GM18502 (cell line): ENCODE measurements around the gene IL20.

ENCODE experiments used
- ATAC-seq: cut with Tn5 transposase; IDR thresholded peaks from one replicate; pipeline ENCODE4 v1.9.1; 2021; ENCODE audit warnings: mild to moderate bottlenecking; ENCODE audit not compliant: unreplicated experiment, poor library complexity

IL20 gene

GRCh38 chr1:206898089-206898914, 32.9 kb downstream of the IL20 start:
- no peak for ATAC-seq

DNA sequence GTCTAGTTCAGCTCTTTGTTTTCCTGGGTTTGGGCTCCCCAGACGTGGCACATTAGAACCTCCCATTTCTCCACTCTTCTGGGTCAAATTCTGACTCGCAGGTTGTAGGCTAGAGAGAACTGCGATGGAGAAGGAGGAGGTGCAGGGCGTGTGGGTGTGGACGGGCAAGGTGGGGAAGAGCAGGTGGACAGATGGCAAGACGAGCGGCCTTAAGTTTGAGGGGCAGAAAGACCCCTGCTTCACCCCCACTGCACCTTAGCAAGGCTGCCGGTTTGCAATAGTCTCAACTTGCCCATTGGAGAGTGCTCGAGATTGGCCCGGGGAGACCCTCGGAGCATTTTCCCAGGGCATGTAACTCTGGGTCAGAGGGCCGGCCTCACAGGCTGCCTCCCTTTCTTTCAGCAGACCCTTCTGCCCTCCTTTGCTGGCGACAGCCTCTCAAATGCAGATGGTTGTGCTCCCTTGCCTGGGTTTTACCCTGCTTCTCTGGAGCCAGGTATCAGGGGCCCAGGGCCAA, 33.5 kb downstream of the IL20 start:
- no peak for ATAC-seq

- ATAC-seq, result no peak
These were observed 34.3 kb downstream of the IL20 start for GRCh38 chr1:206899717-206900116.

DNA sequence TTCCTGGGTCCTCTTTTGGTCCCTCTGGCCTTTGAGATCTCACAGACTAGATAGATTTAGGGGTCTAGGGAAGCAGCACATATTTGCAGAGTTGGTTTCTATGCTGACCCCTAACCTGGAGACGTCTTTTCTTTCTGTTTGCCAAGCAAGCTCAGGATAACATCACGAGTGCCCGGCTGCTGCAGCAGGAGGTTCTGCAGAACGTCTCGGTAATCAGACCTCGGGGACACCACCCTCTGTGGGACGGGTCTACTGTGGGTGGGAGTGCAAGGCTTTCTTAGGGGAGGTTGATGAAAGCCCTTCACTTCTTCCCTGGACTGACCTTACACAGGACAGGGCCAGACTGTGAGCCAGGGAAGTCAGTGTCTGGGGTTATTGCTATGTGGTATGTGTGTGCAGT, 34.7 kb downstream of the IL20 start:
- ATAC-seq, result no peak

DNA sequence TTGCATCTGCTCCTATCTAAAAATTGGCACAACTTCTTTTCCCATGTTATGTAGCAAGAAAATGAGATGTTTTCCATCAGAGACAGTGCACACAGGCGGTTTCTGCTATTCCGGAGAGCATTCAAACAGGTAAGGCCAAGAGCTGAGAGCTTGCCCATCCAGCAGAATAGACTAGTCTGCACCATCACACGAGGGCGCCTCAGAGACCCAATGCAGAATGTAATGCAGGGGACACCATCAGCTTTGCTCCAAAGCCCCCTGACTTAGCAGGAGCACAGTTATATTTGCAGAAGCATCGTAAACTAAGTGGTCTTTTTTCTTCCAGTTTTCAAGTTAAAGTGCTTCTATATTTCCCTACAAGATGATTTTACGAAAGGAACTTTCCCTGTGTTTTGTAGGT, 36.5 kb downstream of the IL20 start:
- ATAC-seq, result no peak

DNA sequence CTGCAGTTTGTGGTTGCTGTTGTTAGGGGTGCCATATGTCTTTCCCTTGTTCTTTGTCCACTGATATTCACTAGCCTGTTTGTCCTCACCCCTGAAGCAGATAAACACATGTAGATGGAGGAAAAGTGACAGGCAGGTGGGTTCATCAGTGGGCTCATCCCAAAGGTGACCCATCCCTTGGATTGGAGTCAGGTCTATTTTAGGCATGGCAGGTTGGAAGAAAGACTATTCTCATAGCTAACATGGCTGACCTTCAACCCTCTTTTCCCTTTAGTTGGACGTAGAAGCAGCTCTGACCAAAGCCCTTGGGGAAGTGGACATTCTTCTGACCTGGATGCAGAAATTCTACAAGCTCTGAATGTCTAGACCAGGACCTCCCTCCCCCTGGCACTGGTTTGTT, 37.3 kb downstream of the IL20 start:
- no peak for ATAC-seq

GRCh38 chr1:206903687-206904086, 38.3 kb downstream of the IL20 start:
- ATAC-seq, result no peak

DNA sequence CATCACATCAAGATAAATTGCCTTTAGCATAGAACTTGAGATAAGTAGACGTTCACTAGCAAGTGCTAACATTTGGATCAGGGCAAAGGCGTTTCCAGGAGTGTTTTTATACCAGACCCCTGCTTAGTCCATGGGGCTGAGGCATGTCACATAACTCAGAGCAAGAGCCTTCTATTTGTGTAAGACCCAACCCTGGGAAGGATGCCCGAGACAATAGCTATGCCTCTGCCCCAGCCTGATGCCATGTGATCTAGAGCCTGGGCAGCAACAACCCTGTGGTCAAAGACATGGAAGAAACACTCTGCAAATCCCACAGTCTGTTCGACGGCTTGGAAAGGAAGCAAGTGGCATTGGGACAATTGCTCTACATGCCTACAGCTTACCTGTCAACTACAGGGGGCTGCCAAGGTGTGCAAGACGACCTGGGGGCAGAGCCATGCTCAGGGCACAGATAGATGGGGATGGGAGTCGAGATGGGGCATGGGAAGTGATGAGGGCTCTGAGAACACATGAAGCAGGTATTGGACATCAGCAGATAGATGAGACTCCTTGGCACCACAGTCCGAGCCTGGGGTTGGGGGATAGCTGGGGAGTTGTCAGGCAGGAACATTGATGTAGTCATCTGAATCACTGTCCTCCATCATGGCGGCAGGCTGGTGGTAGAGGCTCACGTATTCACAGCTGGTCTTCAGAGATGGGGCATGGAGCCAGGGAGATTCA, 39.2 kb downstream of the IL20 start:
- no peak for ATAC-seq

GRCh38 chr1:206905295-206906164, 40.1 kb downstream of the IL20 start:
- ATAC-seq, result peak; percentile 71

GRCh38 chr1:206907304-206907991, 42.0 kb downstream of the IL20 start:
- no peak for ATAC-seq

GRCh38 chr1:206908038-206908437, 42.6 kb downstream of the IL20 start:
- no peak for ATAC-seq

- ATAC-seq, result no peak
These were observed 43.9 kb downstream of the IL20 start for GRCh38 chr1:206909161-206909882.

DNA sequence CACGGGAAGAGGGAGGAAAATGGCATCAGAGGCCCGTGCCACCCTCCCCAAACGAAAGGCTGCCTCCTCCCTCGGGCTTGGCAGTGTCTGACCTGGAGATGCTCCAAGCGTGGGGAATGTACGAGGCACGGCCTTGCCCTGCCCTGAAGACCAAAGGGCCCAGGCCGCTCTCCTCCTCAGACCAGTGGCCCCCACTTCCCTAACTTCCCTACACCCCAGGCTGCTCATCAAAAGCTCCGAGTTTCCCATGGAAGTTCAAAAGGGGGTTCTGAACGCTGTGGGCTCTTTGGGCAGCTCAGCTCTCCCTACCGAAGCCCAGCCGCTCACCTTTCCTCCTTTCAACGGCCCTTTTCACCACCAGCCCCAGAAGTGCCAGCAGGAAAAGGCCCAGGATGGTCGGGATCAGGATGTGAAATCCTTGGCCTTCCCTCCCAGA, 44.5 kb downstream of the IL20 start:
- ATAC-seq, result no peak

DNA sequence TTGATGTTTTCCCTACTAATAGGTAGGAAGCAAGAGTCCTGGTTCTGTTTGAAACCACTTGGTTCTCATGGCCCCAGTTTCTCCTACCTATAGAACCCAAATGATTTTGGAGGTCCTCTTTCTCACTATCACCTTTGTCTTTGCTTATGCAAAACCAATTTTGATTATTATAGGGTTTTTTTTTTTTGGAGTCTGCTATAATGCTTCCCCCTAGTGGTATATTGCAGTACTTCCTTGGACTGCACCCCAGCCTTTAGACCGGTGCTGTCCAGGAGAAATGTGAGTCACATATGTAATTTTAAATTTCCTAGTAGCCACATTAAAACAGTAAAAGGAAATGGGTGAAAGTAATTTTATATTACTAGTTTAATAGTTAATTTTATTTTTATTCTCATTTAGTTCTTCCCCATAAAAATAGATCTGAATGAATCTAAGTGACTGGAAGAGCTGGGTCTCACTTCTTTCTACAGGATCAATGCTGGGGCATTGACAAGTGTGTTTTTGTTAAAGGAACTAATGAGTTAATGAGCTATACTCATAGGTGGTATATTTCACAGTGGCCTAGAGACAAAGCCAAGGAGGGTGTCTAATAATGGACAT, 45.7 kb downstream of the IL20 start:
- ATAC-seq, result no peak

- peak; percentile 64 for ATAC-seq
These were observed 47.1 kb downstream of the IL20 start for GRCh38 chr1:206912445-206913095.

DNA sequence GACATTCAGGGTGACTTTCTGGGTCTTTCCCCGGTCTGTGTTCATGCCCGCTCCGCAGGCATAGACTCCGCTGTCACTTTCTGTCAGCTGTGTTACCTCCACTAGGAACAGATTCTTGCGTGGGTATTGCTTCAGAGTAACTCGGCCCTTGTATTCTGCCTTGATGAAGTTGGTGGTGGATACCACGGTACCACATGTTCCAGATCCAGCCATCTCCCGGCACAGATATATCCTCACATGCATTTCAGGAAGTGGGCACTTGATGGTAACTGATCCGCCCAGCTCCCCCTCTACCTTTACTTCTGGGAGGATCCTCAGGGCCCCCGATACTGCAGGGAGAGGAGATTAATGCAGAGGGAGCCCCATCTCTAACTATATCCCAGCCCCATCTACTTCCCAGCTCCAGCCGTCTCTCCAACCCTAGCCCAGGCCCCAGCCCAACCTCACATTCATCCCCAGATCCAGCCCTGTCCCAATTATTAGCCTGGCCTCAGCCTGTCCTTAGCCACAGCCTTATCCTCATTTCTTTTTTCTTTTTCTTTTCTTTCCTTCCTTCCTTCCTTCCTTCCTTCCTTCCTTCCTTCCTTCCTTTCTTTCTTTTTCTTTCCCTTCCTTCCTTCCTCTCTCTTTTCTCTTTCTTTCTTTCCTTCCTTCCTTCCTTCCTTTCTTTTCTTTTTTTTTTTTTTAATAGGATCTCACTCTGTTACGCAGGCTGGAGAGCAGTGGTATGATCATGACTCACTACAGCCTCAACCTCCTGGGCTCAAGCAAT, 48.5 kb downstream of the IL20 start:
- no peak for ATAC-seq

DNA sequence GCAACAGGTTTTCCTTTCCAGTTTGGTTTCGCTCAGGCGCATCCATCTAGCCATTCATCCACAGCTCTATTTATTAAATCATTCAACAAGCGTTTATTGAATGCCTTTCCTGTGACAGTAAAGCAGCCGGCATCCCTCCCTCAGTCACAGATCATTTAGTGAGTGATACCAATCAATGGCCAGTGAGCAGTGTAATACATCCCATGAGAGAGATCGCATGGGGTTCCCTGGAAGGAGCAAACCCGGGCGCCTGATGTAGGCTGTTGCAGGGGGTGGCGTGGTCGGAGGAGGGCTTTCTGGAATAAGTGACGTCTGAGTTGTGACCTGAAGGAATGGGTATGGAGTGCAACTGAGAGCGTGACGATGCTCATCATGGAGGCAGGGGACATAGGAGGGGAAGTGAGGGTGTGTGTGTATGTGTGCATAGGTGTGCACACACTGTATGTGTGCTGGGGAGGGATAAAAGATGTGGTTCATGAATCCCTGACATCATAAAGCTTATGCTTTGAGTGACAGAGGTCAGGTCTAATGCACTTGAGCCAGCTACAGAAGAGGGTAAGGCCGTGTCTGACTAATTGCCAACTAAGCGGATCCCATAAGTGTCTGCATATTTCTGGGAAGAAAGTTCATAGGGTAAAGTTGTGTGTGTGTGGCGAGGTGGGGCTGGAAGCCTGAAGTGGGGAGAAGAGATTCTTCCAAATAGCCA, 49.8 kb downstream of the IL20 start:
- ATAC-seq, result no peak
